Endodermal cell (in vitro differentiated cells): ENCODE data around the gene KLK4. TPM values are rescaled to one million over a fixed set of nuclear protein-coding genes. Genes with fewer than 3 reads are reported as not detected.
A peak's percentile ranks its signal among the peaks of the same experiment; 100 is the strongest.

Experiments used
- DNase-seq: peaks from one replicate; pipeline ENCODE4 v3.0.0-alpha.2; 2017
- H3K27ac ChIP-seq: 2 replicates; pipeline ENCODE4 v1.5.1; 2013; ENCODE audit warnings: mild to moderate bottlenecking, low read depth, low read length, moderate library complexity
- H3K27me3 ChIP-seq: 2 replicates; pipeline ENCODE4 v1.6.1; 2013; ENCODE audit warnings: mild to moderate bottlenecking, low read length, moderate library complexity; ENCODE audit not compliant: insufficient read depth, control insufficient read depth, poor library complexity, severe bottlenecking
- H3K36me3 ChIP-seq: 2 replicates; pipeline ENCODE4 v1.7.0; 2013; ENCODE audit warnings: mild to moderate bottlenecking, low read length, moderate library complexity; ENCODE audit not compliant: control insufficient read depth, insufficient read depth
- H3K4me1 ChIP-seq: one replicate; pipeline ENCODE4 v1.7.0; 2013; ENCODE audit warnings: low read length; ENCODE audit not compliant: control insufficient read depth, insufficient read depth
- H3K4me3 ChIP-seq: 2 replicates; pipeline ENCODE4 v1.5.1; 2013; ENCODE audit warnings: mild to moderate bottlenecking, low read length, moderate library complexity
- H3K9ac ChIP-seq: 2 replicates; pipeline ENCODE4 v1.6.1; 2013; ENCODE audit warnings: mild to moderate bottlenecking, low read length, moderate library complexity; ENCODE audit not compliant: poor library complexity, severe bottlenecking; ENCODE audit errors: extremely low read depth
- H3K9me3 ChIP-seq: 2 replicates; pipeline ENCODE4 v1.6.1; 2013; ENCODE audit warnings: mild to moderate bottlenecking, low read length, moderate library complexity; ENCODE audit not compliant: control insufficient read depth
- H3K27ac Mint-ChIP-seq: 2 replicates; pipeline ENCODE4 v1.8.0; 2020; ENCODE audit warnings: mixed read lengths
- H3K27me3 Mint-ChIP-seq: 2 replicates; pipeline ENCODE4 v1.8.0; 2021; ENCODE audit warnings: mild to moderate bottlenecking, mixed read lengths; ENCODE audit not compliant: insufficient read depth
- H3K36me3 Mint-ChIP-seq: 2 replicates; pipeline ENCODE4 v1.8.0; 2020; ENCODE audit warnings: low read depth, mixed read lengths
- H3K4me1 Mint-ChIP-seq: 2 replicates; pipeline ENCODE4 v1.8.0; 2020; ENCODE audit warnings: mixed read lengths
- H3K4me3 Mint-ChIP-seq: 2 replicates; pipeline ENCODE4 v1.8.0; 2020; ENCODE audit warnings: mild to moderate bottlenecking, moderate library complexity, mixed read lengths
- H3K9me3 Mint-ChIP-seq: 2 replicates; pipeline ENCODE4 v1.8.0; 2020; ENCODE audit warnings: mild to moderate bottlenecking, mixed read lengths
- CTCF ChIP-seq: fragments of 200-600 bp; sonication (generic); conservative IDR thresholded peaks from 2 replicates; pipeline ENCODE4 v1.5.0; 2021; ENCODE audit warnings: antibody characterized with exemption, mild to moderate bottlenecking
- WGBS, 2 experiments: methylation state at CpG; one replicate each; pipeline versions ENCODE4 v1.1.5 to v1.1.7; 2013; ENCODE audit warnings: missing lambda C conversion rate in 2 of 2, mixed read lengths in 1 of 2; ENCODE audit not compliant: insufficient coverage in 1 of 2, insufficient read length in 1 of 2; 5-methylcytosine and 5-hydroxymethylcytosine counted together
- total RNA-seq, 2 donors: library from RNA; stranded (reverse); fragmentation: NEBNext Ultra II Directional in 1 of 2; extraction: Animal tissue kit (Norgen Biotek cat#: 25700) in 1 of 2; gene quantifications; 2 replicates in 1 of 2; 3 replicates in 1 of 2; pipeline ENCODE4 v1.2.1, GENCODE V29; 2021

The KLK4 gene
- total RNA-seq, 2 donors from 2014 or later, result not detected

GRCh38 chr19:50925734-50926133 is 14.5 kb upstream of the KLK4 start:
- H3K36me3 Mint-ChIP-seq, result no peaks in the 10 kb centered on the region
- H3K4me3 ChIP-seq, result no peak overlapping the region
- H3K9me3 Mint-ChIP-seq, result no peaks in the 10 kb centered on the region
- H3K9ac ChIP-seq, result no peak overlapping the region
- H3K36me3 ChIP-seq, result no peaks in the 10 kb centered on the region
- no peak overlapping the region for H3K27ac Mint-ChIP-seq
- H3K4me3 Mint-ChIP-seq, result no peak overlapping the region
- no peaks in the 10 kb centered on the region for H3K4me1 ChIP-seq
- WGBS, 2 experiments, result 94 to 100% methylated on average over 1 to 2 of the region's 2 CpGs
- H3K27me3 ChIP-seq, result peaks cover 28% of the 10 kb centered on the region
- no peak overlapping the region for H3K27ac ChIP-seq
- H3K27me3 Mint-ChIP-seq, result peaks cover 72% of the 10 kb centered on the region
- DNase-seq, result no peak
- peaks cover 11% of the 10 kb centered on the region for H3K4me1 Mint-ChIP-seq
- H3K9me3 ChIP-seq, result no peaks in the 10 kb centered on the region
- TF ChIP-seq CTCF, result no peak

- WGBS, 2 experiments, result 61 to 87% methylated on average over 3 to 6 of the region's 6 CpGs
- no peaks in the 10 kb centered on the region for H3K36me3 Mint-ChIP-seq
- H3K9me3 Mint-ChIP-seq, result no peaks in the 10 kb centered on the region
- Histone ChIP-seq H3K4me1 (no peaks in the 10 kb centered on the region), H3K27me3 (peaks cover 30% of the 10 kb centered on the region), H3K9ac (no peak overlapping the region), H3K9me3 (no peaks in the 10 kb centered on the region), H3K4me3 (no peak overlapping the region), H3K27ac (no peak overlapping the region), H3K36me3 (no peaks in the 10 kb centered on the region)
- H3K4me3 Mint-ChIP-seq, result no peak overlapping the region
- no peak overlapping the region for H3K27ac Mint-ChIP-seq
- no peak for DNase-seq
- peaks cover 73% of the 10 kb centered on the region for H3K27me3 Mint-ChIP-seq
- peaks cover 11% of the 10 kb centered on the region for H3K4me1 Mint-ChIP-seq
- TF ChIP-seq CTCF, result no peak
Measured at GRCh38 chr19:50924586-50924985, 13.4 kb upstream of the KLK4 start.

GRCh38 chr19:50922317-50922853 is 11.2 kb upstream of the KLK4 start:
- Histone ChIP-seq H3K4me3 (no peak overlapping the region), H3K9ac (no peak overlapping the region), H3K36me3 (no peaks in the 10 kb centered on the region), H3K9me3 (no peaks in the 10 kb centered on the region), H3K4me1 (no peaks in the 10 kb centered on the region), H3K27ac (no peak overlapping the region), H3K27me3 (peaks cover 52% of the 10 kb centered on the region)
- H3K4me3 Mint-ChIP-seq, result no peak overlapping the region
- no peaks in the 10 kb centered on the region for H3K9me3 Mint-ChIP-seq
- TF ChIP-seq CTCF, result peak; percentile 95
- H3K27me3 Mint-ChIP-seq, result peaks cover 76% of the 10 kb centered on the region
- peak overlapping the region; percentile 23 for H3K27ac Mint-ChIP-seq
- H3K36me3 Mint-ChIP-seq, result no peaks in the 10 kb centered on the region
- H3K4me1 Mint-ChIP-seq, result peaks cover 11% of the 10 kb centered on the region
- 39 to 66% methylated on average over 14 to 21 of the region's 21 CpGs for WGBS, 2 experiments
- peak; percentile 95 for DNase-seq
